ENCODE results near the gene RPA3.
"Not testable (repeated sequence)": the region's sequence is repeated elsewhere in the genome, so short reads cannot be mapped to it uniquely, and the experiment has no call there.

RPA3 gene

GRCh38 chr7:7694542-7694941 lies 23.9 kb downstream of the RPA3 start:
- no peak for DNase-seq (ENCODE audit: low read depth)

GRCh38 chr7:7693881-7694280 lies 24.5 kb downstream of the RPA3 start:
- no peak for DNase-seq (ENCODE audit: low read depth)

GRCh38 chr7:7688956-7689355 lies 29.5 kb downstream of the RPA3 start:
- no peak for DNase-seq (ENCODE audit: low read depth)

- DNase-seq (ENCODE audit: low read depth), result no peak
These were observed 30.1 kb downstream of the RPA3 start for GRCh38 chr7:7688310-7688709.

GRCh38 chr7:7687800-7688199 lies 30.6 kb downstream of the RPA3 start:
- no peak for DNase-seq (ENCODE audit: low read depth)

- DNase-seq (ENCODE audit: low read depth), result no peak
These were observed 31.4 kb downstream of the RPA3 start for GRCh38 chr7:7686811-7687508.

- no peak for DNase-seq (ENCODE audit: low read depth)
These were observed 35.5 kb downstream of the RPA3 start for GRCh38 chr7:7682861-7683260.

- no peak for DNase-seq (ENCODE audit: low read depth)
These were observed 36.5 kb downstream of the RPA3 start for GRCh38 chr7:7681936-7682329.

- peak; percentile 27 for DNase-seq (ENCODE audit: low read depth)
These were observed 37.0 kb downstream of the RPA3 start for GRCh38 chr7:7681191-7681935.

- DNase-seq (ENCODE audit: low read depth), result not testable (repeated sequence)
These were observed 38.8 kb downstream of the RPA3 start for GRCh38 chr7:7679640-7680039.

GRCh38 chr7:7675686-7676085 lies 42.7 kb downstream of the RPA3 start:
- DNase-seq (ENCODE audit: low read depth), result no peak

- DNase-seq (ENCODE audit: low read depth), result no peak
These were observed 45.2 kb downstream of the RPA3 start for GRCh38 chr7:7673240-7673550.

- DNase-seq (ENCODE audit: low read depth), result no peak
These were observed 45.7 kb downstream of the RPA3 start for GRCh38 chr7:7672545-7673239.

GRCh38 chr7:7671361-7671760 lies 47.0 kb downstream of the RPA3 start:
- DNase-seq (ENCODE audit: low read depth), result no peak

GRCh38 chr7:7670490-7670889 lies 47.9 kb downstream of the RPA3 start:
- no peak for DNase-seq (ENCODE audit: low read depth)

- no peak for DNase-seq (ENCODE audit: low read depth)
These were observed 49.7 kb downstream of the RPA3 start for GRCh38 chr7:7668706-7669105.

- DNase-seq (ENCODE audit: low read depth), result no peak
These were observed 51.2 kb downstream of the RPA3 start for GRCh38 chr7:7667187-7667586.

- no peak for DNase-seq (ENCODE audit: low read depth)
These were observed 53.4 kb downstream of the RPA3 start for GRCh38 chr7:7665031-7665430.

- no peak for DNase-seq (ENCODE audit: low read depth)
These were observed 54.1 kb downstream of the RPA3 start for GRCh38 chr7:7664291-7664690.

GRCh38 chr7:7662527-7662926 lies 55.9 kb downstream of the RPA3 start:
- no peak for DNase-seq (ENCODE audit: low read depth)

- not testable (repeated sequence) for DNase-seq (ENCODE audit: low read depth)
These were observed 61.9 kb downstream of the RPA3 start for GRCh38 chr7:7656459-7656858.

GRCh38 chr7:7654964-7655715 lies 63.3 kb downstream of the RPA3 start:
- no peak for DNase-seq (ENCODE audit: low read depth)
